SU-DHL-6 (cell line): ENCODE data around the gene EML1.

Experiments used
- EZH2phosphoT487 ChIP-seq: fragments of 200-600 bp; sonication (generic), shearing (Covaris generic); conservative IDR thresholded peaks from 2 replicates; pipeline ENCODE4 v1.6.1; 2018; ENCODE audit warnings: mild to moderate bottlenecking, antibody characterized with exemption, low read length, moderate library complexity, mixed read lengths
- TF ChIP-seq, protein P1 (sequence below): fragments of 200-600 bp; sonication (generic); IDR thresholded peaks from one replicate; pipeline ENCODE4 v1.5.1; 2017; ENCODE audit warnings: antibody characterized with exemption, mild to moderate bottlenecking, low read length, moderate library complexity; ENCODE audit not compliant: insufficient read depth, poor library complexity, severe bottlenecking

- TF ChIP-seq, protein P1, sequence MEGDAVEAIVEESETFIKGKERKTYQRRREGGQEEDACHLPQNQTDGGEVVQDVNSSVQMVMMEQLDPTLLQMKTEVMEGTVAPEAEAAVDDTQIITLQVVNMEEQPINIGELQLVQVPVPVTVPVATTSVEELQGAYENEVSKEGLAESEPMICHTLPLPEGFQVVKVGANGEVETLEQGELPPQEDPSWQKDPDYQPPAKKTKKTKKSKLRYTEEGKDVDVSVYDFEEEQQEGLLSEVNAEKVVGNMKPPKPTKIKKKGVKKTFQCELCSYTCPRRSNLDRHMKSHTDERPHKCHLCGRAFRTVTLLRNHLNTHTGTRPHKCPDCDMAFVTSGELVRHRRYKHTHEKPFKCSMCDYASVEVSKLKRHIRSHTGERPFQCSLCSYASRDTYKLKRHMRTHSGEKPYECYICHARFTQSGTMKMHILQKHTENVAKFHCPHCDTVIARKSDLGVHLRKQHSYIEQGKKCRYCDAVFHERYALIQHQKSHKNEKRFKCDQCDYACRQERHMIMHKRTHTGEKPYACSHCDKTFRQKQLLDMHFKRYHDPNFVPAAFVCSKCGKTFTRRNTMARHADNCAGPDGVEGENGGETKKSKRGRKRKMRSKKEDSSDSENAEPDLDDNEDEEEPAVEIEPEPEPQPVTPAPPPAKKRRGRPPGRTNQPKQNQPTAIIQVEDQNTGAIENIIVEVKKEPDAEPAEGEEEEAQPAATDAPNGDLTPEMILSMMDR: no peak
- TF ChIP-seq EZH2phosphoT487: no peak
Measured at GRCh38 chr14:99751539-99752485, 41.4 kb upstream of the EML1 start.
